ENCODE data around the gene MSI1.

MSI1 gene

GRCh38 chr12:120328228-120328627, 40.7 kb downstream of the MSI1 start:
- in situ Hi-C loops (cut with HindIII; ENCODE audit: low sequenced_read_pairs) = loop anchor here (10.0 kb wide), 1 partner anchor 57 kb away; no protein-coding TSS in a partner anchor

- in situ Hi-C loops (cut with HindIII; ENCODE audit: low sequenced_read_pairs) = loop anchor here (10.0 kb wide), 1 partner anchor 57 kb away; no protein-coding TSS in a partner anchor
Observed at GRCh38 chr12:120327593-120327992, 41.4 kb downstream of the MSI1 start, which contains the start of gene PLA2G1B. PLA2G1B (minus strand) TSS chr12:120327779; CDS start chr12:120327753, 26 bp downstream.

- in situ Hi-C loops (cut with HindIII; ENCODE audit: low sequenced_read_pairs) = loop anchor here (10.0 kb wide), 1 partner anchor 60 kb away; no protein-coding TSS in a partner anchor
Observed at GRCh38 chr12:120324841-120325417, 44.0 kb downstream of the MSI1 start.

GRCh38 chr12:120323772-120324171, 45.2 kb downstream of the MSI1 start:
- in situ Hi-C loops (cut with HindIII; ENCODE audit: low sequenced_read_pairs) = loop anchor here (10.0 kb wide), 1 partner anchor 61 kb away; no protein-coding TSS in a partner anchor

- in situ Hi-C loops (cut with HindIII; ENCODE audit: low sequenced_read_pairs) = loop anchor here (10.0 kb wide), 1 partner anchor 63 kb away; no protein-coding TSS in a partner anchor
Observed at GRCh38 chr12:120321382-120322202, 47.4 kb downstream of the MSI1 start.

GRCh38 chr12:120317224-120318105, 51.5 kb downstream of the MSI1 start:
- in situ Hi-C loops (cut with HindIII; ENCODE audit: low sequenced_read_pairs) = no loop called here

- in situ Hi-C loops (cut with HindIII; ENCODE audit: low sequenced_read_pairs) = no loop called here
Observed at GRCh38 chr12:120316798-120317223, 52.2 kb downstream of the MSI1 start.

GRCh38 chr12:120314220-120314619, 54.7 kb downstream of the MSI1 start:
- in situ Hi-C loops (cut with HindIII; ENCODE audit: low sequenced_read_pairs) = no loop called here

GRCh38 chr12:120301962-120302815, 66.8 kb downstream of the MSI1 start, which contains the start of gene SIRT4:
SIRT4 (plus strand) TSS chr12:120302321; CDS start chr12:120303562, 1,241 bp downstream.
- in situ Hi-C loops (cut with HindIII; ENCODE audit: low sequenced_read_pairs) = loop anchor here (5.0 kb wide), 1 partner anchor 235 kb away; no protein-coding TSS in a partner anchor

GRCh38 chr12:120292661-120293531, 76.1 kb downstream of the MSI1 start, which contains the start of gene RNU4-1:
RNU4-1 (minus strand) TSS chr12:120293237.
- in situ Hi-C loops (cut with HindIII; ENCODE audit: low sequenced_read_pairs) = no loop called here

- in situ Hi-C loops (cut with HindIII; ENCODE audit: low sequenced_read_pairs) = no loop called here
Observed at GRCh38 chr12:120292411-120292660, 76.6 kb downstream of the MSI1 start.
